A549 (cell line): Measurements from ENCODE around the gene COPS8. TPM values are rescaled to one million over a fixed set of nuclear protein-coding genes. Genes with fewer than 3 reads are reported as not detected.

Experiments used
- ATAC-seq, 2 experiments: fragments of 200-7000 bp in 1 of 2; fragments of >200 bp in 1 of 2; cut with Nextera tagmentation in 1 of 2; cut with Tn5 transposase in 1 of 2; 3 replicates each; pipeline versions ENCODE4 v1.8.0 to v1.9.1; 2018 to 2020; ENCODE audit warnings: mild to moderate bottlenecking in 1 of 2, moderate library complexity in 1 of 2
- CTCF ChIA-PET: fragments of 300-600 bp; sonication (Branson Sonifier 250); formaldehyde crosslinking; extraction: SDS; loops from one replicate; lab custom pipeline; 2021; ENCODE audit warnings: antibody characterized with exemption, inconsistent platforms; lab: Yijun Ruan, JAX
- POLR2A ChIA-PET: fragments of 350-600 bp; formaldehyde crosslinking; extraction: SDS; loops from one replicate; lab custom pipeline; 2021; ENCODE audit warnings: antibody characterized with exemption, inconsistent platforms; lab: Yijun Ruan, JAX
- DNase-seq, 2 experiments: peaks; one replicate each; pipeline versions ENCODE4 v3.0.0 to v3.0.0-alpha.2; 2011 to 2016; ENCODE audit warnings: low read depth in 1 of 2, low spot score in 1 of 2
- FAIRE-seq: peaks from 2 replicates; lab custom pipeline; 2011; peaks lifted over from hg19 to GRCh38; lab: Jason Lieb, UNC
- H3K27ac ChIP-seq, 2 experiments: fragments of >200 bp; sonication (Bioruptor Twin); formaldehyde crosslinking; 3 replicates each; pipeline ENCODE4 v1.5.1; 2016 to 2017
- H3K4me1 ChIP-seq: fragments of >200 bp; sonication (Bioruptor Twin); formaldehyde crosslinking; 3 replicates; pipeline ENCODE4 v1.6.1; 2016
- H3K4me2 ChIP-seq: fragments of >200 bp; sonication (Bioruptor Twin); formaldehyde crosslinking; 3 replicates; pipeline ENCODE4 v1.6.1; 2016
- H3K4me3 ChIP-seq: fragments of >200 bp; sonication (Bioruptor Twin); formaldehyde crosslinking; 3 replicates; pipeline ENCODE4 v1.5.1; 2016
- H3K9me3 ChIP-seq: fragments of >200 bp; sonication (Bioruptor Twin); formaldehyde crosslinking; 3 replicates; pipeline ENCODE4 v1.6.1; 2016
- BHLHE40 ChIP-seq: IDR thresholded peaks from 2 replicates; pipeline ENCODE4 v1.6.1; 2012; ENCODE audit warnings: low read depth, low read length, inconsistent platforms
- CBX2 ChIP-seq: fragments of 200-600 bp; sonication (generic); IDR thresholded peaks from 2 replicates; pipeline ENCODE4 v1.6.1; 2016; ENCODE audit warnings: low read depth, mild to moderate bottlenecking, borderline replicate concordance
- CBX8 ChIP-seq: fragments of 200-600 bp; sonication (generic); IDR thresholded peaks from 2 replicates; pipeline ENCODE4 v1.6.1; 2016
- FOSL2 ChIP-seq, 2 experiments: fragments of 450-650 bp in 1 of 2; fragments of >200 bp in 1 of 2; sonication (Bioruptor Twin) in 1 of 2; formaldehyde crosslinking; IDR thresholded peaks; 2 replicates each; pipeline versions ENCODE4 v1.5.0 to v1.6.1; 2016 to 2020; ENCODE audit warnings: mild to moderate bottlenecking in 1 of 2, moderate library complexity in 1 of 2
- GATA3 ChIP-seq: IDR thresholded peaks from 2 replicates; pipeline ENCODE4 v1.6.1; 2012; ENCODE audit warnings: borderline replicate concordance
- JUN ChIP-seq, 2 experiments: fragments of >200 bp; sonication (Bioruptor Twin); formaldehyde crosslinking; IDR thresholded peaks; 2 replicates in 1 of 2; 3 replicates in 1 of 2; pipeline ENCODE4 v1.6.1; 2016 to 2017
- KDM1A ChIP-seq: fragments of 200-600 bp; sonication (generic); IDR thresholded peaks from 2 replicates; pipeline ENCODE4 v1.6.1; 2016; ENCODE audit warnings: low read depth, mild to moderate bottlenecking
- MAFK ChIP-seq: fragments of 450-650 bp; IDR thresholded peaks from 2 replicates; pipeline ENCODE4 v1.6.1; 2014; ENCODE audit not compliant: partially characterized antibody
- MYC ChIP-seq: IDR thresholded peaks from 2 replicates; pipeline ENCODE4 v1.6.1; 2012; ENCODE audit warnings: mild to moderate bottlenecking, inconsistent platforms, low read length, improper control_type of control experiment, borderline replicate concordance
- POLR2AphosphoS2 ChIP-seq: conservative IDR thresholded peaks from 2 replicates; pipeline ENCODE4 v1.6.1; 2012; ENCODE audit warnings: low read length, improper control_type of control experiment, inconsistent platforms
- RAD21 ChIP-seq, 2 experiments: fragments of >200 bp in 1 of 2; sonication (Bioruptor Twin) in 1 of 2; formaldehyde crosslinking in 1 of 2; IDR thresholded peaks in 1 of 2; conservative IDR thresholded peaks in 1 of 2; 2 replicates in 1 of 2; 3 replicates in 1 of 2; pipeline ENCODE4 v1.6.1; 2012 to 2018; ENCODE audit warnings: inconsistent platforms in 1 of 2
- RCOR1 ChIP-seq: fragments of 150-350 bp; IDR thresholded peaks from 2 replicates; pipeline ENCODE4 v1.6.1; 2014; ENCODE audit warnings: antibody characterized with exemption, low read length, low read depth
- RNF2 ChIP-seq: fragments of 200-600 bp; sonication (generic); IDR thresholded peaks from 2 replicates; pipeline ENCODE4 v1.6.1; 2016; ENCODE audit warnings: low read depth, mild to moderate bottlenecking, antibody characterized with exemption, moderate library complexity, borderline replicate concordance
- SREBF2 ChIP-seq: fragments of 450-650 bp; IDR thresholded peaks from 2 replicates; pipeline ENCODE4 v1.6.1; 2014; ENCODE audit warnings: mild to moderate bottlenecking, moderate library complexity
- ZFP36 ChIP-seq: fragments of 450-650 bp; IDR thresholded peaks from 2 replicates; pipeline ENCODE4 v1.6.1; 2014; ENCODE audit warnings: borderline replicate concordance; ENCODE audit not compliant: partially characterized antibody
- WGBS: methylation state at CpG from one replicate; pipeline ENCODE4 v1.1.6; 2017; ENCODE audit errors: missing lambda C conversion rate; 5-methylcytosine and 5-hydroxymethylcytosine counted together
- polyA plus RNA-seq, 4 experiments: library from polyadenylated mRNA; depleted of rRNA in 3 of 4; stranded (reverse); fragments of >200 nt; fragmentation: RNase III in 1 of 4; extraction: RNeasy Plus Mini Kit Qiagen cat#74134 plus additional on column Dnase treatment in 1 of 4; gene quantifications; 2 replicates in 3 of 4; 3 replicates in 1 of 4; pipeline ENCODE4 v1.2.3, GENCODE V29; 2011 to 2017
- TF ChIP-seq, protein P1 (sequence below): fragments of 250-450 bp; sonication (Bioruptor Pico); IDR thresholded peaks from 2 replicates; pipeline ENCODE4 v1.5.0; 2021; ENCODE audit warnings: mild to moderate bottlenecking, moderate library complexity, borderline replicate concordance
- TF ChIP-seq, protein P2 (sequence below): fragments of >200 bp; sonication (Bioruptor Twin); formaldehyde crosslinking; IDR thresholded peaks from 2 replicates; pipeline ENCODE4 v1.6.1; 2016
- TF ChIP-seq, protein P3 (sequence below): fragments of 150-350 bp; IDR thresholded peaks from 2 replicates; pipeline ENCODE4 v1.6.1; 2014; ENCODE audit warnings: low read depth, mild to moderate bottlenecking, low read length
- TF ChIP-seq, protein P4 (sequence below): IDR thresholded peaks from 2 replicates; pipeline ENCODE4 v1.6.1; 2012

COPS8 gene
- polyA plus RNA-seq, 2 of the 4 experiments (the other 2 are of a cell fraction): 85.7 to 161 TPM

DNA sequence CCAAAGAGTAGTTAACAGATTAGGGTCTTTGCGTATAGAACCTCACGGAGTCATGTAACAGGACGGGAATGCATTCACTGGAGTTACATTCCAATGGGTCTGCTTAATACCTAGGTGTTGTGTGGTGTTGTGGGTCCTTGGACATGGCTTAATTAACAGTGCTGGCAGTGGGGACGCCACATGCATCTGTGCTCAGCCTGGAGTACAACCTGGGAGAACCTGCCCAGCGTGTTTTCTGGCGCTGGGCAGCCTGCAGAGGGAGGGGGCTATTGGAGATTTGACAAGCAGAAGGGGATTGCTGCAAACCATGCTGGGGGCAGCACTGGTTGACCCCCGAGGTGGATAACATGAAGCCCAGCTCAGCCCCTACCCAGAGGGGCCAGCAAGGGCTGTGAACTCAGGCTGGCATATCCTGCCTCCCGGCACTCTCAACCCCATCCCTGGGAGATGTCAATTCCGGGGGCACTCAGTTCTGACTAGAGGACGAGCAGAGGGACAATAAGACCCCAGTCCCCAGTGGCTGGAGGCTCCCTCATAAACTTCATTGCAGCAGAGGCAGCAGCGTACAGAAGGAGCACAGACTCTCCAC, 29.3 kb upstream of the COPS8 start:
- FAIRE-seq: no peak
- CTCF ChIA-PET: interaction anchor here (1.0 to 1.7 kb wide), 4 partner anchors 543 to 747 kb away, joined by 3 to 7 read pairs (median 4); no protein-coding TSS in a partner anchor
- Histone ChIP-seq H3K9me3 (no peaks in the 10 kb centered on the region), H3K4me3 (no peak overlapping the region), H3K4me1 (no peaks in the 10 kb centered on the region), H3K27ac (no peak overlapping the region), H3K4me2 (no peak overlapping the region)
- ATAC-seq: no peak
- POLR2A ChIA-PET: no interaction called here
- WGBS: 40% methylated on average over 11 of the region's 11 CpGs
- no peak for TF ChIP-seq KDM1A
- TF ChIP-seq, all 56 proteins: peak for 0
- no peak for DNase-seq

DNA sequence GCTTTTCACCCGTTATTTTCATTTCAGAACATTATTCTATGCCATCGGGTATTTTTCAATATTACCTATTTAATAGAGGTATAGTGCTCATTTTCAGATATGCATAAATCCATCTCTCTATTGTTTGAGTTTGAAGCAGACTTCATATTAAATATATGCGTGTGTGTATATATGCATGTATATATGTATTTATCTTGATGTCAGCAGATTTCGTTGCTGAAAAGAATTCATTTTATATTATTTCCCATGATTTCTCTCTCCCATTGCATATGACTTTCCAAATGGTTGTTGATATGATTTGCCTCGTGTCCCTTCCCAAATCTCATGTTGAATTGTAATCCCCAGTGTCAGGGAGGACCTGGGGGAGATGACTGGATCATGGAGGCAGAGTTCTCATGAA, 28.6 kb upstream of the COPS8 start:
- ChIA-PET POLR2A (no interaction called here), CTCF (no interaction called here)
- ATAC-seq: no peak

DNA sequence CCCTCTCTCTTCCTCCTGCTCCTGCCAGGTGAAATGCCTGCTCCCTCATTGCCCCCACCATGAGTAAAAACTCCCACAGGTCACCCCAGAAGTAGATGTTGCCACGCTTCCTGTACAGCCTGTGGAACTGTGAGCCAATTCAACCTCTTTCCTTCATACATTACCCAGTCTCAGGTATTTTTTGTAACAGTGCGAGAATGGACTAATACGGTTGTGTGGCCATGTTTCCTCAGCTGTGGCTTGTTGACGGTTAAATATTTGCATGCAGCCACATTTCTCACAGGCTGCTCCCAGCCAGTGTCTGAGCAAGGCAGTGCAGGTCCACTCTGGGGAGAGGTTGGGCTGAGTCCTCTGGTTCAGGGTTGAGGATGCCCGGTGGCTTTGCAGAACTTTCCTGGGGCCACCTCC, 27.8 kb upstream of the COPS8 start:
- Histone ChIP-seq H3K27ac (no peak overlapping the region), H3K4me3 (no peak overlapping the region), H3K4me2 (no peak overlapping the region), H3K4me1 (no peaks in the 10 kb centered on the region), H3K9me3 (no peaks in the 10 kb centered on the region)
- no peak for ATAC-seq
- CTCF ChIA-PET: no interaction called here
- WGBS: 81% methylated on average over 5 of the region's 5 CpGs
- POLR2A ChIA-PET: no interaction called here
- DNase-seq: no peak
- no peak for FAIRE-seq
- no peak for TF ChIP-seq RAD21 (conservative IDR thresholded peaks at IDR 0.05 in 1 of 2, IDR thresholded peaks at IDR 0.05 in 1 of 2)
- TF ChIP-seq RNF2: no peak
- TF ChIP-seq, protein P1, sequence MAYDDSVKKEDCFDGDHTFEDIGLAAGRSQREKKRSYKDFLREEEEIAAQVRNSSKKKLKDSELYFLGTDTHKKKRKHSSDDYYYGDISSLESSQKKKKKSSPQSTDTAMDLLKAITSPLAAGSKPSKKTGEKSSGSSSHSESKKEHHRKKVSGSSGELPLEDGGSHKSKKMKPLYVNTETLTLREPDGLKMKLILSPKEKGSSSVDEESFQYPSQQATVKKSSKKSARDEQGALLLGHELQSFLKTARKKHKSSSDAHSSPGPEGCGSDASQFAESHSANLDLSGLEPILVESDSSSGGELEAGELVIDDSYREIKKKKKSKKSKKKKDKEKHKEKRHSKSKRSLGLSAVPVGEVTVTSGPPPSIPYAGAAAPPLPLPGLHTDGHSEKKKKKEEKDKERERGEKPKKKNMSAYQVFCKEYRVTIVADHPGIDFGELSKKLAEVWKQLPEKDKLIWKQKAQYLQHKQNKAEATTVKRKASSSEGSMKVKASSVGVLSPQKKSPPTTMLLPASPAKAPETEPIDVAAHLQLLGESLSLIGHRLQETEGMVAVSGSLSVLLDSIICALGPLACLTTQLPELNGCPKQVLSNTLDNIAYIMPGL: no peak
- no peak for TF ChIP-seq SREBF2
- TF ChIP-seq KDM1A: no peak
- TF ChIP-seq GATA3: no peak
- TF ChIP-seq FOSL2 (IDR thresholded peaks at IDR 0.05): no peak
- TF ChIP-seq FOSL2 (CRISPR knock-in tag; IDR thresholded peaks at IDR 0.05): no peak
- no peak for TF ChIP-seq JUN (IDR thresholded peaks at IDR 0.05)

More for the DNA sequence above, 28.6 kb upstream of the COPS8 start:
- 54% methylated on average over 5 of the region's 5 CpGs for WGBS
- Histone ChIP-seq H3K27ac (no peak overlapping the region), H3K4me3 (no peak overlapping the region), H3K9me3 (no peaks in the 10 kb centered on the region), H3K4me1 (no peaks in the 10 kb centered on the region), H3K4me2 (no peak overlapping the region)
- no peak for TF ChIP-seq CBX8
- TF ChIP-seq, protein P2, sequence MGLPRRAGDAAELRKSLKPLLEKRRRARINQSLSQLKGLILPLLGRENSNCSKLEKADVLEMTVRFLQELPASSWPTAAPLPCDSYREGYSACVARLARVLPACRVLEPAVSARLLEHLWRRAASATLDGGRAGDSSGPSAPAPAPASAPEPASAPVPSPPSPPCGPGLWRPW: no peak
- peak; percentile 66 for TF ChIP-seq MAFK
- FAIRE-seq (no peak), DNase-seq (no peak)

DNA sequence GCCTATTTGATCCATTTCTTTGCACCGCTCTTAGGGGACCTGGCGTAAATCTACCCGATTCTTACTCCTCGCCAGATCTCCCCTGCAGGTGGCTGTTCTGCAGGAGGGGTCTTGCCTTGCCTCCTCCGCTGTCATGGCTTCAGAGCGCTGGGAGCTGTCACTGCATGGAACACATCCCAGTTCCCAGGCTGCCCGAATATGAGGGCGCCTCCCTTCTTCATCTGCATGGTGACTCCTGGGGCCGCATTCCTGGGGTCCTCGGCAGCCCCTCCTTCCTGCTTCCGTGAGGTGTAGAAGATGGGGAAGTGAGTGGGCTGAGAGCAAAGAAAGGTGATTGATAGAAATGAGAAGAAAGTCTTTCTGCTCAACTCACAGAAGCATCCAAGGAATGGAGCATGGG, 27.3 kb upstream of the COPS8 start:
- WGBS: 70% methylated on average over 11 of the region's 11 CpGs
- CTCF ChIA-PET: interaction anchor here (2.0 to 3.4 kb wide), 2 partner anchors 15 to 716 kb away, joined by 9 to 28 read pairs; no protein-coding TSS in a partner anchor
- no peak for FAIRE-seq
- TF ChIP-seq, protein P2: no peak
- TF ChIP-seq MAFK (no peak), POLR2AphosphoS2 (no peak), FOSL2 (IDR thresholded peaks at IDR 0.05) (no peak), FOSL2 (CRISPR knock-in tag; IDR thresholded peaks at IDR 0.05) (no peak), CBX2 (no peak), BHLHE40 (no peak), MYC (no peak), ZFP36 (no peak), RCOR1 (no peak), KDM1A (no peak)
- TF ChIP-seq, protein P3, sequence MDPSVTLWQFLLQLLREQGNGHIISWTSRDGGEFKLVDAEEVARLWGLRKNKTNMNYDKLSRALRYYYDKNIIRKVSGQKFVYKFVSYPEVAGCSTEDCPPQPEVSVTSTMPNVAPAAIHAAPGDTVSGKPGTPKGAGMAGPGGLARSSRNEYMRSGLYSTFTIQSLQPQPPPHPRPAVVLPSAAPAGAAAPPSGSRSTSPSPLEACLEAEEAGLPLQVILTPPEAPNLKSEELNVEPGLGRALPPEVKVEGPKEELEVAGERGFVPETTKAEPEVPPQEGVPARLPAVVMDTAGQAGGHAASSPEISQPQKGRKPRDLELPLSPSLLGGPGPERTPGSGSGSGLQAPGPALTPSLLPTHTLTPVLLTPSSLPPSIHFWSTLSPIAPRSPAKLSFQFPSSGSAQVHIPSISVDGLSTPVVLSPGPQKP: no peak
- TF ChIP-seq, protein P4, sequence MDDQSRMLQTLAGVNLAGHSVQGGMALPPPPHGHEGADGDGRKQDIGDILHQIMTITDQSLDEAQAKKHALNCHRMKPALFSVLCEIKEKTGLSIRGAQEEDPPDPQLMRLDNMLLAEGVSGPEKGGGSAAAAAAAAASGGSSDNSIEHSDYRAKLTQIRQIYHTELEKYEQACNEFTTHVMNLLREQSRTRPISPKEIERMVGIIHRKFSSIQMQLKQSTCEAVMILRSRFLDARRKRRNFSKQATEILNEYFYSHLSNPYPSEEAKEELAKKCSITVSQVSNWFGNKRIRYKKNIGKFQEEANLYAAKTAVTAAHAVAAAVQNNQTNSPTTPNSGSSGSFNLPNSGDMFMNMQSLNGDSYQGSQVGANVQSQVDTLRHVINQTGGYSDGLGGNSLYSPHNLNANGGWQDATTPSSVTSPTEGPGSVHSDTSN: no peak
- TF ChIP-seq, protein P1: no peak

More for the DNA sequence above, 27.3 kb upstream of the COPS8 start:
- Histone ChIP-seq H3K4me2 (no peak overlapping the region), H3K27ac (no peak overlapping the region), H3K4me3 (no peak overlapping the region), H3K4me1 (no peaks in the 10 kb centered on the region), H3K9me3 (no peaks in the 10 kb centered on the region)
- no peak for ATAC-seq
- DNase-seq: no peak
- POLR2A ChIA-PET: no interaction called here
